HCT116 (cell line): ENCODE data around the gene SAMD4B. TPM values are rescaled to one million over a fixed set of nuclear protein-coding genes. Genes with fewer than 3 reads are reported as not detected.

ENCODE experiments used
- ATAC-seq: fragments of 200-7000 bp; cut with Tn5 transposase; 2 replicates; pipeline ENCODE4 v1.9.1; 2020; ENCODE audit warnings: mild to moderate bottlenecking, moderate library complexity
- BruUV-seq: library from RNA; stranded (reverse); fragments of 400-500 nt; replicated peaks from 2 replicates; lab custom pipeline; 2021; lab: Mats Ljungman, UMichigan
- CTCF ChIA-PET: fragments of 300-600 bp; sonication (Branson Sonifier 250); formaldehyde crosslinking; loops from one replicate; lab custom pipeline; 2021; ENCODE audit warnings: antibody characterized with exemption; lab: Charles Lee
- POLR2A ChIA-PET: fragments of 300-600, 350-600 bp; sonication (Branson Sonifier 250); formaldehyde crosslinking; loops from one replicate; lab custom pipeline; 2021; ENCODE audit warnings: antibody characterized with exemption; lab: Charles Lee
- RAD21 ChIA-PET, 2 experiments: fragments of 300-600 bp; sonication (Branson Sonifier 250); formaldehyde crosslinking; loops; one replicate each; lab custom pipeline; 2023; ENCODE audit warnings: low total read pairs in 2 of 2; ENCODE audit not compliant: uncharacterized antibody in 2 of 2, unreplicated experiment in 2 of 2, low non-redundant PET in 1 of 2; lab: Charles Lee
- DNase-seq: peaks from one replicate; pipeline ENCODE4 v3.0.0-alpha.2; 2010; ENCODE audit warnings: low read depth, low spot score
- H2AFZ ChIP-seq: fragments of 200-600 bp; shearing (Covaris generic), sonication (generic); 2 replicates; pipeline ENCODE4 v1.6.1; 2017; ENCODE audit warnings: low read depth, mixed run types, mixed read lengths, antibody characterized with exemption, low read length; ENCODE audit not compliant: poor library complexity, severe bottlenecking
- H3K27ac ChIP-seq: 2 replicates; pipeline ENCODE4 v1.5.1; 2012; ENCODE audit warnings: low read depth, low read length
- H3K27me3 ChIP-seq: fragments of 200-600 bp; sonication (generic); 2 replicates; pipeline ENCODE4 v1.6.1; 2016; ENCODE audit warnings: mixed run types, low read length, mixed read lengths; ENCODE audit not compliant: insufficient read depth
- H3K36me3 ChIP-seq, 2 experiments: fragments of 200-500 bp in 1 of 2; fragments of 200-600 bp in 1 of 2; sonication (Bioruptor generic) in 1 of 2; sonication (generic) in 1 of 2; 2 replicates each; pipeline versions ENCODE4 v1.5.1 to v1.6.1; 2014 to 2016; ENCODE audit warnings: low read length in 2 of 2, inconsistent platforms in 1 of 2, mixed read lengths in 1 of 2, mixed run types in 1 of 2; ENCODE audit not compliant: insufficient read depth in 2 of 2, control insufficient read depth in 1 of 2
- H3K4me1 ChIP-seq, 2 experiments: fragments of 200-600 bp in 1 of 2; sonication (generic) in 1 of 2; 2 replicates each; pipeline versions ENCODE4 v1.5.1 to v1.6.1; 2012 to 2017; ENCODE audit warnings: low read length in 2 of 2, inconsistent platforms in 1 of 2, mild to moderate bottlenecking in 1 of 2, mixed read lengths in 1 of 2, mixed run types in 1 of 2, moderate library complexity in 1 of 2; ENCODE audit not compliant: insufficient read depth in 2 of 2, control insufficient read depth in 1 of 2
- H3K4me2 ChIP-seq: fragments of 200-600 bp; sonication (generic); 2 replicates; pipeline ENCODE4 v1.6.1; 2017; ENCODE audit warnings: mixed run types, low read length, mixed read lengths
- H3K4me3 ChIP-seq, 2 experiments: fragments of 200-600 bp in 1 of 2; sonication (generic) in 1 of 2; replicated peaks in 1 of 2; 2 replicates each; pipeline ENCODE4 v1.5.1; 2011 to 2016; ENCODE audit warnings: low read length in 2 of 2, control low read depth in 1 of 2, low read depth in 1 of 2, mild to moderate bottlenecking in 1 of 2, mixed read lengths in 1 of 2, mixed run types in 1 of 2
- H3K79me2 ChIP-seq: fragments of 200-600 bp; sonication (generic); 2 replicates; pipeline ENCODE4 v1.6.1; 2017; ENCODE audit warnings: mild to moderate bottlenecking, mixed run types, low read length, moderate library complexity, mixed read lengths; ENCODE audit not compliant: insufficient read depth
- H3K9ac ChIP-seq: fragments of 200-600 bp; sonication (generic); 2 replicates; pipeline ENCODE4 v1.6.1; 2016; ENCODE audit warnings: low read length, mixed read lengths
- H3K9me2 ChIP-seq: fragments of 200-600 bp; sonication (generic), shearing (Covaris generic); 2 replicates; pipeline ENCODE4 v1.6.1; 2017; ENCODE audit warnings: mixed run types, mild to moderate bottlenecking, moderate library complexity; ENCODE audit not compliant: insufficient read depth
- H3K9me3 ChIP-seq, 2 experiments: fragments of 200-500 bp in 1 of 2; fragments of 200-600 bp in 1 of 2; sonication (Bioruptor generic) in 1 of 2; sonication (generic) in 1 of 2; 2 replicates each; pipeline ENCODE4 v1.6.1; 2014 to 2017; ENCODE audit warnings: low read length in 2 of 2, mixed read lengths in 2 of 2, inconsistent platforms in 1 of 2, low read depth in 1 of 2, mild to moderate bottlenecking in 1 of 2, mixed run types in 1 of 2, moderate library complexity in 1 of 2; ENCODE audit not compliant: control insufficient read depth in 1 of 2, insufficient read depth in 1 of 2
- H4K20me1 ChIP-seq: fragments of 200-600 bp; sonication (generic), shearing (Covaris generic); 2 replicates; pipeline ENCODE4 v1.6.1; 2017; ENCODE audit warnings: mixed run types, mild to moderate bottlenecking, moderate library complexity; ENCODE audit not compliant: insufficient read depth
- CEBPB ChIP-seq: IDR thresholded peaks from 2 replicates; pipeline ENCODE4 v1.6.1; 2012; ENCODE audit warnings: low read depth
- EGR1 ChIP-seq: IDR thresholded peaks from 2 replicates; pipeline ENCODE4 v1.6.1; 2012; ENCODE audit warnings: low read depth
- ELF1 ChIP-seq: IDR thresholded peaks from 2 replicates; pipeline ENCODE4 v1.6.1; 2012; ENCODE audit warnings: low read depth, borderline replicate concordance
- EZH2 ChIP-seq: fragments of 200-600 bp; sonication (generic); IDR thresholded peaks from 2 replicates; pipeline ENCODE4 v1.6.1; 2017; ENCODE audit warnings: antibody characterized with exemption, mixed run types
- EZH2phosphoT487 ChIP-seq: fragments of 200-600 bp; IDR thresholded peaks from 2 replicates; pipeline ENCODE4 v1.6.1; 2018; ENCODE audit warnings: antibody characterized with exemption, borderline replicate concordance
- FOSL1 ChIP-seq: IDR thresholded peaks from 2 replicates; pipeline ENCODE4 v1.6.1; 2012; ENCODE audit warnings: low read depth
- JUND ChIP-seq: IDR thresholded peaks from 2 replicates; pipeline ENCODE4 v1.6.1; 2012
- POLR2AphosphoS5 ChIP-seq: IDR thresholded peaks from 2 replicates; pipeline ENCODE4 v1.6.1; 2011; ENCODE audit warnings: mild to moderate bottlenecking, low read depth, low read length, moderate library complexity
- RAD21 ChIP-seq: IDR thresholded peaks from 2 replicates; pipeline ENCODE4 v1.6.1; 2012; ENCODE audit warnings: low read depth, mild to moderate bottlenecking
- SIN3A ChIP-seq: IDR thresholded peaks from 2 replicates; pipeline ENCODE4 v1.6.1; 2012; ENCODE audit warnings: low read depth
- YY1 ChIP-seq: IDR thresholded peaks from 2 replicates; pipeline ENCODE4 v1.6.1; 2011; ENCODE audit warnings: low read length, low read depth, moderate library complexity, mild to moderate bottlenecking; ENCODE audit not compliant: insufficient replicate concordance; ENCODE audit errors: extremely low read depth
- ZFX ChIP-seq: fragments of 450-650 bp; IDR thresholded peaks from 2 replicates; pipeline ENCODE4 v1.6.1; 2017
- intact Hi-C: fragments of 100-400 bp; cut with micrococcal nuclease; formaldehyde crosslinking; loops from 2 replicates; pipeline ENCODE4 v1.10.0; 2022
- total RNA-seq: library from RNA; stranded (reverse); gene quantifications from one replicate; pipeline ENCODE4 v1.2.1, GENCODE V29; 2021; ENCODE audit not compliant: unreplicated experiment
- TF ChIP-seq, protein P1 (sequence below), 3 experiments: fragments of 200-600 bp in 1 of 3; sonication (generic) in 1 of 3; IDR thresholded peaks in 2 of 3; conservative IDR thresholded peaks in 1 of 3; 2 replicates each; pipeline ENCODE4 v1.5.1; 2012 to 2017; ENCODE audit warnings: low read depth in 2 of 3, low read length in 2 of 3, antibody characterized with exemption in 1 of 3, borderline replicate concordance in 1 of 3, control low read depth in 1 of 3, mild to moderate bottlenecking in 1 of 3, mixed read lengths in 1 of 3, mixed run types in 1 of 3, moderate library complexity in 1 of 3; ENCODE audit not compliant: insufficient read depth in 1 of 3
- TF ChIP-seq, protein P2 (sequence below): IDR thresholded peaks from 2 replicates; pipeline ENCODE4 v1.6.1; 2012
- TF ChIP-seq, protein P3 (sequence below): IDR thresholded peaks from 2 replicates; pipeline ENCODE4 v1.6.1; 2011; ENCODE audit warnings: mild to moderate bottlenecking, low read length, moderate library complexity; ENCODE audit not compliant: insufficient replicate concordance; ENCODE audit errors: extremely low read depth
- TF ChIP-seq, protein P4 (sequence below): IDR thresholded peaks from 2 replicates; pipeline ENCODE4 v1.6.1; 2012; ENCODE audit warnings: low read depth
- TF ChIP-seq, protein P5 (sequence below): IDR thresholded peaks from 2 replicates; pipeline ENCODE4 v1.6.1; 2012

The SAMD4B gene
- total RNA-seq, 1 experiment from 2014 or later: 127 TPM

DNA sequence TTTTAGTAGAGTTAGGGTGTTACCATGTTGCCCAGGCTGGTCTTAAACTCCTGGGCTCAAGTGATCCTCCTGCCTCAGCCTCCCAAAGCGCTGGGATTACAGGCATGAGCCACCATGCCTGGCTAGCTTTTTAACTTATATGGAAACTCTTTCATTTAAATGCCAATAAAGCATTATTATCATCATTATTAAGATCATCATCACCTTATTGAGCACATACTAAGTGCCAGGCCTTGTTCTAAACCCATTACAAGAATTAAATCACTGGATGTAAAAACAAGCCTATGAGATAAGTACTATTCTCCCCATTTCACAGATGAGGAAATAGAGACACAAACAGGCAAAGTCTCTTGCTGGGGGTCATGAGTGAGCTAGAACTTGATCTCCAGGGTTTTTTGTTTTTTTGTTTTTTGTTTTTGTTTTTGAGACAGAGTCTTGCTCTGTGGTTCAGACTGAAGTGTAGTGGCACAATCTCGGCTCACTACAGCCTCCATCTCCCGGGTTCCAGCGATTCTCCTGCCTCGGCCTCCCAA is 7.7 kb upstream of the SAMD4B start:
- no peak overlapping the region for H3K4me2 ChIP-seq
- POLR2A ChIA-PET: no interaction called here
- H2AFZ ChIP-seq: no peak overlapping the region
- no peak overlapping the region for H3K4me3 ChIP-seq
- H3K27me3 ChIP-seq: no peaks in the 10 kb centered on the region
- intact Hi-C loops: no loop called here
- BruUV-seq: no TSS peak
- no peaks in the 10 kb centered on the region for H3K9me2 ChIP-seq
- ATAC-seq: no peak
- no peaks in the 10 kb centered on the region for H4K20me1 ChIP-seq
- H3K27ac ChIP-seq: no peak overlapping the region
- no peaks in the 10 kb centered on the region for H3K79me2 ChIP-seq
- H3K4me1 ChIP-seq: peaks cover 0 to 9% of the 10 kb centered on the region in 2 experiments; a peak in 1 of 4 replicates
- CTCF ChIA-PET: interaction anchor here (1.2 kb wide), 1 partner anchor 212 kb away, joined by 3 read pairs; no protein-coding TSS in a partner anchor
- no peak for DNase-seq
- no peaks in the 10 kb centered on the region for H3K9me3 ChIP-seq
- TF ChIP-seq POLR2AphosphoS5 (no peak), JUND (no peak), ELF1 (no peak), EZH2 (no peak), FOSL1 (no peak), EGR1 (no peak), CEBPB (no peak), EZH2phosphoT487 (no peak), SIN3A (no peak), ZFX (no peak), YY1 (no peak), RAD21 (no peak)
- TF ChIP-seq, protein P1, sequence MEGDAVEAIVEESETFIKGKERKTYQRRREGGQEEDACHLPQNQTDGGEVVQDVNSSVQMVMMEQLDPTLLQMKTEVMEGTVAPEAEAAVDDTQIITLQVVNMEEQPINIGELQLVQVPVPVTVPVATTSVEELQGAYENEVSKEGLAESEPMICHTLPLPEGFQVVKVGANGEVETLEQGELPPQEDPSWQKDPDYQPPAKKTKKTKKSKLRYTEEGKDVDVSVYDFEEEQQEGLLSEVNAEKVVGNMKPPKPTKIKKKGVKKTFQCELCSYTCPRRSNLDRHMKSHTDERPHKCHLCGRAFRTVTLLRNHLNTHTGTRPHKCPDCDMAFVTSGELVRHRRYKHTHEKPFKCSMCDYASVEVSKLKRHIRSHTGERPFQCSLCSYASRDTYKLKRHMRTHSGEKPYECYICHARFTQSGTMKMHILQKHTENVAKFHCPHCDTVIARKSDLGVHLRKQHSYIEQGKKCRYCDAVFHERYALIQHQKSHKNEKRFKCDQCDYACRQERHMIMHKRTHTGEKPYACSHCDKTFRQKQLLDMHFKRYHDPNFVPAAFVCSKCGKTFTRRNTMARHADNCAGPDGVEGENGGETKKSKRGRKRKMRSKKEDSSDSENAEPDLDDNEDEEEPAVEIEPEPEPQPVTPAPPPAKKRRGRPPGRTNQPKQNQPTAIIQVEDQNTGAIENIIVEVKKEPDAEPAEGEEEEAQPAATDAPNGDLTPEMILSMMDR (IDR thresholded peaks at IDR 0.05 in 2 of 3, conservative IDR thresholded peaks at IDR 0.05 in 1 of 3; ENCODE audit: borderline replicate concordance in 1 of 3, insufficient read depth in 1 of 3, low read depth in 2 of 3, low read length in 2 of 3): no peak
- TF ChIP-seq, protein P2, sequence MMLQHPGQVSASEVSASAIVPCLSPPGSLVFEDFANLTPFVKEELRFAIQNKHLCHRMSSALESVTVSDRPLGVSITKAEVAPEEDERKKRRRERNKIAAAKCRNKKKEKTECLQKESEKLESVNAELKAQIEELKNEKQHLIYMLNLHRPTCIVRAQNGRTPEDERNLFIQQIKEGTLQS: no peak
- TF ChIP-seq, protein P3, sequence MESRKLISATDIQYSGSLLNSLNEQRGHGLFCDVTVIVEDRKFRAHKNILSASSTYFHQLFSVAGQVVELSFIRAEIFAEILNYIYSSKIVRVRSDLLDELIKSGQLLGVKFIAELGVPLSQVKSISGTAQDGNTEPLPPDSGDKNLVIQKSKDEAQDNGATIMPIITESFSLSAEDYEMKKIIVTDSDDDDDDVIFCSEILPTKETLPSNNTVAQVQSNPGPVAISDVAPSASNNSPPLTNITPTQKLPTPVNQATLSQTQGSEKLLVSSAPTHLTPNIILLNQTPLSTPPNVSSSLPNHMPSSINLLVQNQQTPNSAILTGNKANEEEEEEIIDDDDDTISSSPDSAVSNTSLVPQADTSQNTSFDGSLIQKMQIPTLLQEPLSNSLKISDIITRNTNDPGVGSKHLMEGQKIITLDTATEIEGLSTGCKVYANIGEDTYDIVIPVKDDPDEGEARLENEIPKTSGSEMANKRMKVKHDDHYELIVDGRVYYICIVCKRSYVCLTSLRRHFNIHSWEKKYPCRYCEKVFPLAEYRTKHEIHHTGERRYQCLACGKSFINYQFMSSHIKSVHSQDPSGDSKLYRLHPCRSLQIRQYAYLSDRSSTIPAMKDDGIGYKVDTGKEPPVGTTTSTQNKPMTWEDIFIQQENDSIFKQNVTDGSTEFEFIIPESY: no peak
- TF ChIP-seq, protein P4, sequence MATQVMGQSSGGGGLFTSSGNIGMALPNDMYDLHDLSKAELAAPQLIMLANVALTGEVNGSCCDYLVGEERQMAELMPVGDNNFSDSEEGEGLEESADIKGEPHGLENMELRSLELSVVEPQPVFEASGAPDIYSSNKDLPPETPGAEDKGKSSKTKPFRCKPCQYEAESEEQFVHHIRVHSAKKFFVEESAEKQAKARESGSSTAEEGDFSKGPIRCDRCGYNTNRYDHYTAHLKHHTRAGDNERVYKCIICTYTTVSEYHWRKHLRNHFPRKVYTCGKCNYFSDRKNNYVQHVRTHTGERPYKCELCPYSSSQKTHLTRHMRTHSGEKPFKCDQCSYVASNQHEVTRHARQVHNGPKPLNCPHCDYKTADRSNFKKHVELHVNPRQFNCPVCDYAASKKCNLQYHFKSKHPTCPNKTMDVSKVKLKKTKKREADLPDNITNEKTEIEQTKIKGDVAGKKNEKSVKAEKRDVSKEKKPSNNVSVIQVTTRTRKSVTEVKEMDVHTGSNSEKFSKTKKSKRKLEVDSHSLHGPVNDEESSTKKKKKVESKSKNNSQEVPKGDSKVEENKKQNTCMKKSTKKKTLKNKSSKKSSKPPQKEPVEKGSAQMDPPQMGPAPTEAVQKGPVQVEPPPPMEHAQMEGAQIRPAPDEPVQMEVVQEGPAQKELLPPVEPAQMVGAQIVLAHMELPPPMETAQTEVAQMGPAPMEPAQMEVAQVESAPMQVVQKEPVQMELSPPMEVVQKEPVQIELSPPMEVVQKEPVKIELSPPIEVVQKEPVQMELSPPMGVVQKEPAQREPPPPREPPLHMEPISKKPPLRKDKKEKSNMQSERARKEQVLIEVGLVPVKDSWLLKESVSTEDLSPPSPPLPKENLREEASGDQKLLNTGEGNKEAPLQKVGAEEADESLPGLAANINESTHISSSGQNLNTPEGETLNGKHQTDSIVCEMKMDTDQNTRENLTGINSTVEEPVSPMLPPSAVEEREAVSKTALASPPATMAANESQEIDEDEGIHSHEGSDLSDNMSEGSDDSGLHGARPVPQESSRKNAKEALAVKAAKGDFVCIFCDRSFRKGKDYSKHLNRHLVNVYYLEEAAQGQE: no peak
- TF ChIP-seq, protein P5, sequence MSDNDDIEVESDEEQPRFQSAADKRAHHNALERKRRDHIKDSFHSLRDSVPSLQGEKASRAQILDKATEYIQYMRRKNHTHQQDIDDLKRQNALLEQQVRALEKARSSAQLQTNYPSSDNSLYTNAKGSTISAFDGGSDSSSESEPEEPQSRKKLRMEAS: no peak
- no peaks in the 10 kb centered on the region for H3K36me3 ChIP-seq
- RAD21 ChIA-PET: interaction anchor here in 1 of 2 experiments (0.7 kb wide), 1 partner anchor 248 kb away, joined by 3 read pairs; no protein-coding TSS in a partner anchor
- H3K9ac ChIP-seq: no peak overlapping the region
